Fibroblast of gingiva (primary cell): ENCODE results near the gene HOXA11.
A peak's percentile ranks its signal among the peaks of the same experiment; 100 is the strongest.

Experiments used
- DNase-seq: peaks from one replicate; pipeline ENCODE4 v3.0.0-alpha.2; 2011; ENCODE audit warnings: low read depth

HOXA11 gene

GRCh38 chr7:27205325-27206280, 20.6 kb upstream of the HOXA11 start:
- DNase-seq: no peak

- DNase-seq: no peak
Observed at GRCh38 chr7:27204851-27205322, 19.9 kb upstream of the HOXA11 start.

DNA sequence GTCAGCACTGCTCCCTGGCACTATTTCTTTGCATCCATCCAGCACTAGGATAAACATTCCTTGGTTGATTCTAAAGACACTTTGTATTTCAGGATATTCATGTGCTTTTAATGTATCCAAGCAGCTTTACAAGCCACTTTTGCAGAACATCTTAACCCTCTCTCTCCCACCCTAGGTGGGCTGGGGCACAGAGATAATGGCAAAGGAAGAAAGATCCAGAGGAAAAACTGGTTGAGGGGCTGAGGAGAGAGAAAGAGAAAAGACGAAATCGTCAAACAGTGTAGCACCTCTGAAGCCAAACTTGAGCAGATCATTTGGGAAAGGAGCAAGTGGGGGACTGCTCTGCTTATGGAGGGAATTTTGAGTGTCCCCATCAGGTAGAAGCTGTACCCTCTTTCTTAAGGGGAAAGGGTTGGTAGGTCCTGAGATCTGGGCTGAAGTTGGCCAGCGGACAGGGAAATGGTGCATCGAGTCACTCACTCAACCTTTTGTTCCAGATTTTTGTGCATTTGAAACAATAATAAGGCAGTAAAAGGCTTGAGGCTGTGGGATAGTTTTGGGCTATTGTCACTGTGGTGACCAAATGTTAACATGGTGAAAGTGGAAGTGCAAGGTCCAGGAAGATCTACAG, 19.0 kb upstream of the HOXA11 start:
- DNase-seq: no peak

DNA sequence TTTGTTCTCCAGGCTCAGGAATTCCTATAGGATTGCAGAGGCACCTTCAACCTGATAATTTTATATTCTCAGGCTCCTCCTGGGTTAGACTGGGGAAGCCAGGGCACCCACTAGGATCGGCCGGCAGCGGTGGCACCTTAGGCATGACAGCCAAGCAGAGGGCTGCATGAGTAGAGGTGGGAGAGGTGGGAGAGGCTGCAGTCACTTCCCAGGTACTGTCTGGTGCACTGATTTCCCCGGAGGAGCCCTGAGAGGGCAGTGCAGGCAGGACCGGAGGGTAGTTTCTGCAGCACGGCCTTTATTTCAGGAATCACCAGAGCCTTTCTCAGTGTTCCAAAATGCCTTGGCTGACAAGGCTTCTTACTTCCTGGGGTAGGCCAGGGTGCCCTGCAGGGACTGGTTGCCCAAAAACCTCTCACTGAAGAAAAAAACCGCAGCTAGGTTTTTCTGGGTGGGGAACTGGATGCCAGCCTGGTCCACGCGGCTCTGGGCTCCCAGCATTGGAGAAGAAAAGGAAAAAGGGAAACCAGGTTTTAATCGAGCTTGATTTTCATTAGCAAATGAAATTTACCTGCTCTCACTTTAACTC, 18.4 kb upstream of the HOXA11 start:
- DNase-seq: no peak

- DNase-seq: no peak
Observed at GRCh38 chr7:27202862-27203134, 17.8 kb upstream of the HOXA11 start.

GRCh38 chr7:27202018-27202861, 17.2 kb upstream of the HOXA11 start:
- no peak for DNase-seq

DNA sequence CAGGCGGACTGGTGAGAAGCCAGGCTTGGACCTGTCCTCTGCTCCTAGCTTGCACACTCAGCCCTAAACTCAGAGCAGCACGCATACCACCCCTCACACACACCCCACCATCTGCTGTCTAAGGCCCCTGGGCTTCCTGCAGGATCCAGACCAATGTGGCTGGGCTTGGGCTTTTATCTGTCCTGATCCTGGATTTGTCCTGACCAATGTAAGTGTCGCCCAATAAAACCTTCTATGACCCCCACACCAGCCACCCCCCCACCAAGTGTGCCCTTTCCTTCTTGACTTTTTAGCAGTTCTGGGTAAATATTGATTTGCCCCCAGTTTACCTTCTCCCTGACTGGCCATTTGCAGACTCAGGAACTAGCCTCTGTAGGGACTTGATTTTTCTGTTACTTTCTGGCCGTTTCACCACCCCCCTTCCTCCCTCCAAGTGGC, 16.6 kb upstream of the HOXA11 start:
- no peak for DNase-seq

GRCh38 chr7:27200761-27201579, 15.9 kb upstream of the HOXA11 start:
- DNase-seq: no peak

DNA sequence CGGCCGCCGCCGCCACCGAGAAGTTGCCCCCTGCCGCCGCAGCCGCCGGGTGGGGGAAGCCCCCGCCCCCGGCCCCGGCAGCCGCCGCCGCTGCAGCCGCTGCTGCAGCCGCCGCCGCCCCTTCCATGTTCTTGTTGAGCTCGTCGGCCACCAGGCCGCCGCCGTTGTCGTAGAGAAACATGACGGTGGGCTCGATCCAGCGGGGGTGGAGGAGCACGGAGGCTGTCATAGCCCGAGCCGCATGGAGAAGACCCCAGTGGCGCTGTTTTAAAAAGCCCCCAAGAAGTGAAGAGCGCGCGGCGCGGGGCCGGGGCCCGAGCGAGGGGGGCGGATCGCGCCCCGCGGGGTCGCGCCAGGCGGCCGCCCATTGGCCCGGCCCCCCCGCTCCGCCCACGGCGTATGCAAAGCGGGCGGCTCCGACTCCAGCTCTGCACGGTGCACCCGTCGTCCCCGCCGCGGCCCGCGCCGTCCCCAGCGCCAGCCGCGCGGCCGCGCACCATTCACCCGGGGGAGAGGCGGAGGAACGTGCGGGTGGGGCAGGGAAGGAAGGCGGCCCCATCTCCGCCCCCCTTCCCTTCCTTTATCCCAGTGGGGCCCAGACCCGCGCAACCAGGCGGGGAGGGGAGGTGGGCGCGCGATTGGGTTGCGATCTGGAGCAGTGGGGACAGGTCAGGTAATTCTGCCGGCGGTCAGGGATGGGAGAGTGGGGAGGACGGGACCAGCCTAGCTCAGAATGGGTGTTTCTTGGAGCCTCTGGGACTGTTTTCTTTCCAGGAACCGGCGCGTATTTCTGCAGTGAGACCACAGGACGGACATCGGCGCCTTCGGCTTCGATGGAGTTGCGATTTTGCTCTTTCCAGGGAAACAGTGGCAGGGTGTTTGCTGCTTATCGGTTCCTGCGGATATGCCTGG, 15.1 kb upstream of the HOXA11 start, which contains the start of gene HOXA13:
HOXA13 (minus strand) TSS at position 243 of the 912 bp plus-strand sequence; CDS start at position 229, 14 bp downstream.
- DNase-seq: no peak

DNA sequence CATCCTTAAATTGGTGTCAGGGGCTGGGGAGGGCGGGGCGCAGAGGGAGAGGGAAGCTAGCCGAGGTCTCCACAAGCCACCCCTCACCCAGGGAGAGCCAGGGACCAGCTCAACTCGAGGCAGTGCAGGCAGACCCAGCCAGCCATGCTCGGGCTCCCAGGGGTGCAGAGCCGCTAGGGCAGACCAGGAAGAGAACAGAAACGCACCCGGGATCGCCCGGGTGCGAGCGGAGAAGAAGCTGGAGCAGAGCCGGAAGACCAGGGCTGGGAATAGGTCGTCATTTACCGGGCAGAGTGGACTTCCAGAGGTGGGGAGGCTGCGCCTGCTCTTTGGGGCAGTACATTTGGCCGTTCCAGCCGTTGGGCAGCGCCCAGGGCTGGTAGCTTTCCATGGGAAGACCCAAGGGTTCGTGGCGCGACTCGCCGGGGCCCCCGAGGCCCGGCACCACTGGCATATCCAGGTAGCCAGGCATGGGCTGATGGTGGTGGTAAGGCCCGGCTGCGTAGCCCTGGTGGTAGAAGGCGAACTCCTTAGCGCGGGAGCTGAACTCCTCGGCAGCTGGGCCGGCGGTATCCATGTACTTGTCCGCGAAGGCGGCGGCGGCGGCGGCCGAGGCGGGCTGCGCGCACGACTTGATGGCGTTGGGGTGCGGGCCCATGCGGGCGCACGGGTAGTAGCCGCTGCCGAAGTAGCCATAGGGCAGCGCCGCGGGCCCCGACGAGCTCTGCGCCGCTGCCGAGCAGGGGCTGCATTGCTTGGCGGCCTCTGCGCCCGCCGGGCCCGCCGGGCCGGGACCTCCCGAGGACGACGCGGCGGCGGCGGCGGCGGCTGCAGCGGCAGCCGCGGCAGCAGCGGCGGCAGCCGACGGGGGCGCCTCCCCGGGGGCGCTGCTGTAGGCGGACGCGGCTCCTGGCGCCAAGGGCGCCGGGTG, 14.1 kb upstream of the HOXA11 start:
- DNase-seq: no peak

GRCh38 chr7:27198138-27198841, 13.3 kb upstream of the HOXA11 start:
- DNase-seq: no peak

- DNase-seq: no peak
Observed at GRCh38 chr7:27197137-27198042, 12.4 kb upstream of the HOXA11 start.

DNA sequence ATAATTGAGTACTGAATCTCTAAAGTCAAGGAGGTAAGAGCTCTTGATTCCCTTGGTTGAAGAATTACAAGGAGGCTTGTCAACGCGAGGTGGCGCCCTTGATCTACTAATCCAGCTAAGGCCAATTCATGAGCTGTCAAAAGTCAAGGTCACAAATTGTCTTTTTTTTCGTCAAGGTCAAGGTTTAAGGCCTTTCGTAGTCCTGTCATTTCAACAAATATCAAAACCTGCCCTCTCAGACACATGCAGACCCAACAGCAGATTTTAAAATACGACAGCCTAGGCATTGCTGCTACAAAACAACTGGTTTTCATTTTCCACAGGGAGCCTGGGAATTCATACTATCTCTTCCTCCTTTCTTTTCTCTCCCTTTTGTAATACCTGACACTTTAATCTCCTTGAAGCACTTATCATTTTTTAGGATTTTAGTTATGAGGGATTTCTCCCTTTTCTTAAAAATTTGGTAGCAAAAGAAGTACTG, 11.3 kb upstream of the HOXA11 start:
- peak; percentile 59 for DNase-seq

DNA sequence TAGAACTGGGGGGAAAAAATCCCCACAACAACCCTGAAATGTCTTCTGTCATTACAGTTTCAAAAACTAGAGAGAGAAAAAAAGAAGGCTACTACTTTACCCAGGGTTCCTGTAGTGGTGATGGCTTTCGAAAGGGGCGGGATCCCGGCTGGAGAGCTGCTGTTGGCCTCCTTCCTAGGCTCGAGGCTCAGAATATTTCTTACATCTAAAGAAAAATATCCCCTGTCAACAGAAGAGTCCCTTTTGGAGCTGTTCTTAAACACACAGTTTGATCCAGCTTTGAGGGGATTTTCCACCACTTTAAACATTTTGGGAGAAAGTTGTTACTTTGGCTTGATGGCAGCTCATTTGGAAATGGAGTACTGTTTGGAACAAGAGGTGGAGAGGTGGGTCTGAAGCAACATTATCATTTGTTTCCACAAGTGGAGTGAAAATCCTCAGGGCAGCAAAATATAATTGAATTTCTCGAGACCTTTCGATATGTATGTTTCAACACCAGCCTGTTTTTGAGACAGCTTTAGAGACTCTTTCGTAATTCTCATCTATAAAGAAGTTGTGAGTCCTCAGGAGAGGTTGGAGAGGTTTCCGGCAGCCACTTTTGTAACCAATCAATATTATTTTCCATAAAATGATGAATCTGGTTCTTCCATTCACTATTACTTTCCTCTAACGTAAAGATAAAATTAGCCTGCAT, 9.8 kb upstream of the HOXA11 start:
- no peak for DNase-seq

GRCh38 chr7:27194002-27194352, 8.9 kb upstream of the HOXA11 start:
- no peak for DNase-seq

- DNase-seq: no peak
Observed at GRCh38 chr7:27193335-27194001, 8.4 kb upstream of the HOXA11 start.
